H1 (cell line): Measurements from ENCODE around the gene TUG1. TPM values are rescaled to one million over a fixed set of nuclear protein-coding genes. Genes with fewer than 3 reads are reported as not detected.
A peak's percentile ranks its signal among the peaks of the same experiment; 100 is the strongest.

Source experiments
- CTCF ChIA-PET: fragments of 300-600 bp; sonication (Branson Sonifier 250); formaldehyde crosslinking; loops from one replicate; lab custom pipeline; 2021; ENCODE audit not compliant: partially characterized antibody; lab: Charles Lee
- POLR2A ChIA-PET: fragments of 300-600 bp; sonication (Branson Sonifier 250); formaldehyde crosslinking; loops from one replicate; lab custom pipeline; 2021; ENCODE audit warnings: inconsistent platforms; ENCODE audit not compliant: partially characterized antibody; lab: Charles Lee
- DNase-seq, 2 experiments: peaks; one replicate each; pipeline versions ENCODE4 v3.0.0 to v3.0.0-alpha.2; 2010 to 2022; ENCODE audit warnings: low spot score in 2 of 2, low read depth in 1 of 2, mixed read lengths in 1 of 2
- FAIRE-seq: peaks from 2 replicates; lab custom pipeline; 2011; peaks lifted over from hg19 to GRCh38; lab: Jason Lieb, UNC
- H2AFZ ChIP-seq: 2 replicates; pipeline ENCODE4 v1.8.1; 2012; ENCODE audit warnings: low read length, inconsistent platforms
- H2AK5ac ChIP-seq: 2 replicates; pipeline ENCODE4 v1.6.1; 2013; ENCODE audit warnings: low read depth, low read length
- H2BK120ac ChIP-seq: replicated peaks from 2 replicates; pipeline ENCODE3; 2013; ENCODE audit warnings: low read depth, low read length, inconsistent platforms
- H2BK12ac ChIP-seq: 2 replicates; pipeline ENCODE4 v1.6.1; 2013; ENCODE audit warnings: low read depth, low read length
- H2BK15ac ChIP-seq: 2 replicates; pipeline ENCODE4 v1.6.1; 2013; ENCODE audit warnings: low read length
- H2BK20ac ChIP-seq: 2 replicates; pipeline ENCODE4 v1.6.1; 2013; ENCODE audit warnings: low read length
- H2BK5ac ChIP-seq: 2 replicates; pipeline ENCODE4 v1.6.1; 2013; ENCODE audit warnings: low read depth, low read length
- H3K14ac ChIP-seq: 2 replicates; pipeline ENCODE4 v1.6.1; 2013; ENCODE audit warnings: inconsistent platforms; ENCODE audit not compliant: insufficient read length
- H3K18ac ChIP-seq: 2 replicates; pipeline ENCODE4 v1.6.1; 2013; ENCODE audit warnings: low read length; ENCODE audit errors: extremely low read depth
- H3K23ac ChIP-seq: 2 replicates; pipeline ENCODE4 v1.6.1; 2013; ENCODE audit warnings: inconsistent platforms; ENCODE audit not compliant: insufficient read length
- H3K23me2 ChIP-seq: 2 replicates; pipeline ENCODE4 v1.6.1; 2013; ENCODE audit warnings: low read depth, low read length
- H3K27ac ChIP-seq: 2 replicates; pipeline ENCODE4 v1.6.1; 2011; ENCODE audit warnings: low read depth, low read length, inconsistent platforms
- H3K27me3 ChIP-seq, 4 experiments: replicated peaks in 1 of 4; 1 replicate in 1 of 4; 2 replicates in 3 of 4; pipeline versions ENCODE4 v1.6.1 to v1.8.1; 2011 to 2013; ENCODE audit warnings: low read length in 3 of 4, mild to moderate bottlenecking in 3 of 4, inconsistent platforms in 2 of 4, mixed read lengths in 2 of 4, moderate library complexity in 1 of 4; ENCODE audit not compliant: control insufficient read depth in 3 of 4, insufficient read depth in 3 of 4; ENCODE audit errors: extremely low read depth in 1 of 4
- H3K36me3 ChIP-seq, 4 experiments: 2 replicates each; pipeline versions ENCODE4 v1.6.1 to v1.8.1; 2011 to 2013; ENCODE audit warnings: mild to moderate bottlenecking in 4 of 4, low read length in 3 of 4, moderate library complexity in 2 of 4, control low read depth in 1 of 4, inconsistent platforms in 1 of 4; ENCODE audit not compliant: insufficient read depth in 4 of 4, control insufficient read depth in 2 of 4
- H3K4ac ChIP-seq: replicated peaks from 2 replicates; pipeline ENCODE3; 2013; ENCODE audit warnings: low read length, low read depth, mixed read lengths, inconsistent platforms; ENCODE audit not compliant: insufficient read length
- H3K4me1 ChIP-seq, 4 experiments: replicated peaks in 1 of 4; 1 replicate in 1 of 4; 2 replicates in 3 of 4; pipeline versions ENCODE4 v1.6.1 to v1.8.1; 2011 to 2013; ENCODE audit warnings: low read length in 3 of 4, inconsistent platforms in 2 of 4, mixed read lengths in 1 of 4; ENCODE audit not compliant: insufficient read depth in 4 of 4, control insufficient read depth in 3 of 4
- H3K4me2 ChIP-seq, 2 experiments: 2 replicates each; pipeline versions ENCODE4 v1.6.1 to v1.8.1; 2011 to 2013; ENCODE audit warnings: low read depth in 2 of 2, low read length in 2 of 2, control low read depth in 1 of 2, inconsistent platforms in 1 of 2, mild to moderate bottlenecking in 1 of 2; ENCODE audit not compliant: insufficient read depth in 1 of 2
- H3K4me3 ChIP-seq, 4 experiments: fragments of 200-600, 300-600 bp in 1 of 4; sonication (generic), shearing (Covaris generic), sonication (Bioruptor Twin) in 1 of 4; 2 replicates each; pipeline versions ENCODE4 v1.5.1 to v1.8.1; 2011 to 2016; ENCODE audit warnings: low read length in 4 of 4, low read depth in 3 of 4, control low read depth in 2 of 4, inconsistent platforms in 2 of 4, mild to moderate bottlenecking in 2 of 4, mixed read lengths in 1 of 4, moderate library complexity in 1 of 4; ENCODE audit not compliant: insufficient read depth in 2 of 4; ENCODE audit errors: extremely low read depth in 1 of 4
- H3K56ac ChIP-seq: replicated peaks from 2 replicates; pipeline ENCODE3; 2013; ENCODE audit warnings: low read depth, mild to moderate bottlenecking, mixed read lengths, low read length, inconsistent platforms; ENCODE audit not compliant: insufficient read length
- H3K79me1 ChIP-seq: 2 replicates; pipeline ENCODE4 v1.6.1; 2013; ENCODE audit warnings: low read depth, low read length, control low read depth
- H3K79me2 ChIP-seq, 2 experiments: 2 replicates each; pipeline versions ENCODE4 v1.6.1 to v1.8.1; 2012 to 2013; ENCODE audit warnings: low read length in 2 of 2, mild to moderate bottlenecking in 2 of 2, inconsistent platforms in 1 of 2; ENCODE audit not compliant: insufficient read depth in 2 of 2, control insufficient read depth in 1 of 2
- H3K9ac ChIP-seq, 4 experiments: replicated peaks in 1 of 4; 1 replicate in 1 of 4; 2 replicates in 3 of 4; pipeline versions ENCODE4 v1.6.1 to v1.8.1; 2011 to 2013; ENCODE audit warnings: low read depth in 3 of 4, low read length in 3 of 4, control low read depth in 2 of 4, mild to moderate bottlenecking in 2 of 4, moderate library complexity in 2 of 4, inconsistent platforms in 1 of 4; ENCODE audit errors: extremely low read depth in 1 of 4
- H3K9me3 ChIP-seq, 2 experiments: 2 replicates each; pipeline versions ENCODE4 v1.6.1 to v1.8.1; 2012 to 2013; ENCODE audit warnings: mild to moderate bottlenecking in 2 of 2, moderate library complexity in 2 of 2, control low read depth in 1 of 2, inconsistent platforms in 1 of 2, low read depth in 1 of 2, low read length in 1 of 2, mixed read lengths in 1 of 2; ENCODE audit not compliant: insufficient read depth in 2 of 2
- H4K20me1 ChIP-seq, 2 experiments: replicated peaks in 1 of 2; 2 replicates each; pipeline versions ENCODE3 to v1.8.1; 2011 to 2013; ENCODE audit warnings: inconsistent platforms in 2 of 2, low read length in 2 of 2, mild to moderate bottlenecking in 1 of 2; ENCODE audit not compliant: insufficient read depth in 2 of 2, control insufficient read depth in 1 of 2
- H4K5ac ChIP-seq: 2 replicates; pipeline ENCODE4 v1.6.1; 2013; ENCODE audit warnings: low read length, low read depth, mixed read lengths, inconsistent platforms; ENCODE audit not compliant: insufficient read length
- H4K8ac ChIP-seq: 2 replicates; pipeline ENCODE4 v1.8.0; 2013; ENCODE audit warnings: mild to moderate bottlenecking, moderate library complexity, low read length, inconsistent platforms; ENCODE audit not compliant: insufficient read depth; ENCODE audit errors: extremely low read depth
- H4K91ac ChIP-seq: replicated peaks from 2 replicates; pipeline ENCODE3; 2013; ENCODE audit warnings: low read length, mixed read lengths, inconsistent platforms; ENCODE audit not compliant: insufficient read length
- BCL11A ChIP-seq, 2 experiments: IDR thresholded peaks; one replicate each; pipeline ENCODE4 v1.6.1; 2011; ENCODE audit warnings: low read depth in 2 of 2, low read length in 2 of 2, mild to moderate bottlenecking in 2 of 2
- CTBP2 ChIP-seq: IDR thresholded peaks from 2 replicates; pipeline ENCODE4 v1.7.0; 2011; ENCODE audit warnings: borderline replicate concordance, mild to moderate bottlenecking, moderate library complexity, mixed read lengths, low read length; ENCODE audit not compliant: insufficient read depth, insufficient read length
- CTCF ChIP-seq, 3 experiments: IDR thresholded peaks; 1 replicate in 2 of 3; 2 replicates in 1 of 3; pipeline versions ENCODE4 v1.5.1 to v1.6.1; 2011; ENCODE audit warnings: low read length in 3 of 3, mild to moderate bottlenecking in 3 of 3, inconsistent platforms in 2 of 3, low read depth in 1 of 3, moderate library complexity in 1 of 3; ENCODE audit not compliant: insufficient read depth in 1 of 3; ENCODE audit errors: control extremely low read depth in 1 of 3
- EGR1 ChIP-seq: IDR thresholded peaks from 2 replicates; pipeline ENCODE4 v1.6.1; 2011; ENCODE audit warnings: low read depth, low read length, borderline replicate concordance
- FOSL1 ChIP-seq: IDR thresholded peaks from 2 replicates; pipeline ENCODE4 v1.6.1; 2011; ENCODE audit warnings: mild to moderate bottlenecking, low read depth, low read length, moderate library complexity; ENCODE audit not compliant: insufficient read depth
- HDAC2 ChIP-seq, 2 experiments: fragments of 300-600 bp in 1 of 2; sonication (generic) in 1 of 2; IDR thresholded peaks; 2 replicates each; pipeline ENCODE4 v1.6.1; 2011 to 2012; ENCODE audit warnings: low read depth in 2 of 2, low read length in 2 of 2, mild to moderate bottlenecking in 2 of 2, moderate library complexity in 2 of 2, borderline replicate concordance in 1 of 2, inconsistent platforms in 1 of 2
- POLR2A ChIP-seq, 2 experiments: IDR thresholded peaks; 1 replicate in 1 of 2; 2 replicates in 1 of 2; pipeline ENCODE4 v1.6.1; 2011; ENCODE audit warnings: low read depth in 2 of 2, low read length in 2 of 2, mild to moderate bottlenecking in 2 of 2; ENCODE audit errors: control extremely low read depth in 1 of 2
- POLR2AphosphoS5 ChIP-seq: IDR thresholded peaks from 2 replicates; pipeline ENCODE4 v1.6.1; 2011; ENCODE audit warnings: low read depth, low read length
- WGBS, 2 experiments: shearing (Covaris generic) in 1 of 2; methylation state at CpG; one replicate each; pipeline versions ENCODE4 v1.1.6 to v1.1.7; 2013 to 2015; ENCODE audit warnings: low lambda C conversion rate in 2 of 2, mixed read lengths in 2 of 2, inconsistent platforms in 1 of 2, low coverage in 1 of 2, missing lambda C conversion rate in 1 of 2; ENCODE audit not compliant: insufficient replicate concordance in 2 of 2, insufficient coverage in 1 of 2, insufficient read length in 1 of 2; ENCODE audit errors: extremely low coverage in 1 of 2, missing lambda C conversion rate in 1 of 2; 5-methylcytosine and 5-hydroxymethylcytosine counted together
- polyA plus RNA-seq, 7 experiments: library from polyadenylated mRNA; depleted of rRNA in 3 of 7; stranded (reverse) in 5 of 7; unstranded in 2 of 7; fragments of >200 nt in 5 of 7; fragments of 200-250 nt in 2 of 7; gene quantifications; 1 replicate in 5 of 7; 2 replicates in 1 of 7; 4 replicates in 1 of 7; pipeline versions ENCODE4 v1.2.1 to v1.2.3, GENCODE V29; 2011 to 2013; ENCODE audit warnings: missing spikeins in 2 of 7, mixed read lengths in 2 of 7
- total RNA-seq: library from RNA; stranded (reverse); fragmentation: NEBNext Ultra II Directional; extraction: Animal tissue kit (Norgen Biotek cat#: 25700); gene quantifications from 2 replicates; pipeline ENCODE4 v1.2.1, GENCODE V29; 2021

The TUG1 gene
- total and polyA plus RNA-seq, 2 of the 8 experiments (the other 6 are each of a cell fraction or from before 2014, with no cell fraction given): 119 to 129 TPM

- H3K18ac ChIP-seq: no peak overlapping the region
- H2AK5ac ChIP-seq: no peak overlapping the region
- no peak overlapping the region for H2AFZ ChIP-seq
- peaks cover 37 to 75% (median 63%) of the 10 kb centered on the region in 4 experiments for H3K36me3 ChIP-seq
- no peak overlapping the region for H3K14ac ChIP-seq
- 88% methylated on average over 4 of the region's 4 CpGs; no CpG with 5 or more reads in 1 of the 2 experiments for WGBS, 2 experiments
- H3K23ac ChIP-seq: no peak overlapping the region
- no peaks in the 10 kb centered on the region for H3K27me3 ChIP-seq
- no peak overlapping the region for H2BK20ac ChIP-seq
- FAIRE-seq (no peak), DNase-seq (no peak)
- H4K20me1 ChIP-seq: peaks cover 1 to 8% of the 10 kb centered on the region in 2 experiments
- no peaks in the 10 kb centered on the region for H3K4me1 ChIP-seq
- H4K8ac ChIP-seq: no peak overlapping the region
- H3K79me2 ChIP-seq: no peaks in the 10 kb centered on the region
- no peak overlapping the region for H2BK15ac ChIP-seq
- H2BK5ac ChIP-seq: no peak overlapping the region
- no peak overlapping the region for H2BK12ac ChIP-seq
- H2BK120ac ChIP-seq: no peak overlapping the region
- no peak overlapping the region for H4K5ac ChIP-seq
- no peak overlapping the region for H3K4me2 ChIP-seq
- H3K4me3 ChIP-seq: no peak overlapping the region
- H4K91ac ChIP-seq: no peak overlapping the region
- H3K4ac ChIP-seq: no peak overlapping the region
- POLR2A ChIA-PET: interaction anchor here (0.8 to 2.0 kb wide), 3 partner anchors 13 to 42 kb away, joined by 3 to 9 read pairs (median 5); partner anchors contain the start of genes MORC2 and TUG1
- CTCF ChIA-PET: interaction anchor here (0.7 to 1.4 kb wide), 3 partner anchors 9 to 264 kb away, joined by 3 to 8 read pairs (median 3); no protein-coding TSS in a partner anchor
- no peak overlapping the region for H3K9ac ChIP-seq
- peaks cover 4% of the 10 kb centered on the region; the same call in 1 of the 2 replicates for H3K79me1 ChIP-seq
- no peak overlapping the region for H3K56ac ChIP-seq
- H3K23me2 ChIP-seq: no peaks in the 10 kb centered on the region
- H3K27ac ChIP-seq: no peak overlapping the region
- TF ChIP-seq POLR2AphosphoS5 (0 out of 2 replicates have a peak, but pooled peaks have one; percentile 15), POLR2A (IDR thresholded peaks at IDR 0.05; ENCODE audit: control extremely low read depth in 1 of 2, low read depth in 2 of 2, low read length in 2 of 2) (peak in 1 of 2 experiments; percentile 31; a peak in 1 of 3 replicates), HDAC2 (IDR thresholded peaks at IDR 0.05; ENCODE audit: borderline replicate concordance in 1 of 2, low read depth in 2 of 2, low read length in 2 of 2) (no peak), CTCF (IDR thresholded peaks at IDR 0.05; ENCODE audit: control extremely low read depth in 1 of 3, insufficient read depth in 1 of 3, low read depth in 1 of 3, low read length in 3 of 3) (no peak), BCL11A (IDR thresholded peaks at IDR 0.05; ENCODE audit: low read depth in 2 of 2, low read length in 2 of 2) (no peak), CTBP2 (no peak), EGR1 (no peak), FOSL1 (no peak)
- no peaks in the 10 kb centered on the region for H3K9me3 ChIP-seq
Observed at GRCh38 chr22:30926706-30927105, 42.4 kb upstream of the TUG1 start.
